GM12891 (cell line): ENCODE data around the gene SFRP5.

Experiments used
- DNase-seq: peaks from one replicate; pipeline ENCODE4 v3.0.0; 2011; ENCODE audit warnings: low spot score; ENCODE audit not compliant: insufficient read length
- FAIRE-seq: peaks from 2 replicates; lab custom pipeline; 2011; peaks lifted over from hg19 to GRCh38; lab: Jason Lieb, UNC
- PAX5 ChIP-seq: IDR thresholded peaks from 2 replicates; pipeline ENCODE4 v1.6.1; 2011; ENCODE audit warnings: low read length, moderate library complexity, mild to moderate bottlenecking; ENCODE audit not compliant: insufficient read depth, severe bottlenecking
- POLR2A ChIP-seq: IDR thresholded peaks from 2 replicates; pipeline ENCODE4 v1.6.1; 2011; ENCODE audit warnings: low read depth, low read length, control low read depth
- POLR2AphosphoS5 ChIP-seq: IDR thresholded peaks from 2 replicates; pipeline ENCODE4 v1.6.1; 2011; ENCODE audit warnings: low read depth, low read length, control low read depth
- POU2F2 ChIP-seq: IDR thresholded peaks from 2 replicates; pipeline ENCODE4 v1.6.1; 2011; ENCODE audit warnings: low read depth, mild to moderate bottlenecking, control low read depth, low read length, moderate library complexity
- SPI1 ChIP-seq: IDR thresholded peaks from 2 replicates; pipeline ENCODE4 v1.6.1; 2011; ENCODE audit warnings: low read depth, low read length, control low read depth
- TAF1 ChIP-seq: IDR thresholded peaks from 2 replicates; pipeline ENCODE4 v1.6.1; 2011; ENCODE audit warnings: low read depth, low read length, control low read depth

SFRP5 gene

DNA sequence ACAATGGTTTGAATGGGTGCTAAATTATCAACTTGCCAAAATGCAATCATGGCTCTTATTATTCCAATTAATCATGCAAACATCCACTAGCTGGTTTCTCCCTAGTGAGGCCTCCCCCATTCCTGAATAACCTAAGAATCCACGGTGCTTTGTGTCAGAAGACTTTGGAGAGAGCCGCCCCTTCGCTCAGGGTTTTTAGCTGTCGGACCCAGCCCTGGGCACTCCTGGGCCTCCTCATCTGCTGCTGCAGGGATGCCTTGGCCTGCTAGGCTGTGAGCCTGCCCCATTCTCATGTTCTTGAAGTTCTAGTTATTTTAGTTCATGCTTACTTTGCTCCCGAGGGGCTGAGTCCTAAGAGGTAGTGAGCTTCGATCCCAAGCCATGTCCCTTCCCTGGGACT is 34.1 kb upstream of the SFRP5 start:
- no peak for FAIRE-seq
- TF ChIP-seq POLR2A: no peak
- TF ChIP-seq PAX5: no peak
- TF ChIP-seq SPI1: no peak
- TF ChIP-seq POLR2AphosphoS5: no peak
- no peak for TF ChIP-seq TAF1
- no peak for TF ChIP-seq POU2F2

DNA sequence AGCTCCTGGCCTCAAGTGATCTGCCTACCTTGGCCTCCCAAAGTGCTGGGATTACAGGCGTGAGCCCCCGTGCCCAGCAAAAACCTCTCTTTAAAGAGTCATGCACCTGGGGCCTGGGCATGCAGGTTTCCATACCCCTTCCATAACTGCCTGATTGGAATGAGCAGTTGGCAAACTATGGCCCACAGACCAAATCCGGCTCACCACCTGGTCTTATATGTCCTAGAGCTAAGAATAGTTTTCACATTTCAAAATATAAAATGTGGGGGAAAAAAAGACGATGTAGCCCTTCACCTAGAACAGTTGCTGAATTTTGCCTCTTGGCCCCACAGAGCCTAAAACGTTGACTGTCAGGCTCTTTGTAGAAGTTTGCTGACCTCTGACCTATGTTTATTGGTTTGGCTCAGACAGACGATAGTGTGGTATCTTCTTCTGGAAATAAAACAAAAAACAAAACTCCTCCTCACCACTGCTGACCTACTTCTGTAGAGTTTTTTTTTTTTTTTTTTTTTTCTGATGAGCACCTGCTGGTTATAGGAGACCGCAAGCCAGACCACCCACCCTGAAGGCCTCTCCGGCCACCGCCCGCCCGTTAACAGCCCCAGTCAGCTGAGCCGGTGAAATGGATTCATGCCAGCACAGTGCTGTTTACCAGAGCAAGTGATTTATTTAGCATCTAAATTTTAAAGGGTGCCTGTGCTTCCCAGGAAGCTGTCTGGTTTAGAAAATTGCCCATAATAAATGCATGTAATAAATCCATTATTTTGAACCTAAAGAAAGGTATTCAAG is 33.5 kb upstream of the SFRP5 start:
- DNase-seq (no peak), FAIRE-seq (no peak)
- no peak for TF ChIP-seq SPI1
- TF ChIP-seq POLR2A: no peak
- TF ChIP-seq TAF1: no peak
- no peak for TF ChIP-seq POU2F2
- TF ChIP-seq POLR2AphosphoS5: no peak
- no peak for TF ChIP-seq PAX5

More for the DNA sequence above, 34.1 kb upstream of the SFRP5 start:
- no peak for DNase-seq

DNA sequence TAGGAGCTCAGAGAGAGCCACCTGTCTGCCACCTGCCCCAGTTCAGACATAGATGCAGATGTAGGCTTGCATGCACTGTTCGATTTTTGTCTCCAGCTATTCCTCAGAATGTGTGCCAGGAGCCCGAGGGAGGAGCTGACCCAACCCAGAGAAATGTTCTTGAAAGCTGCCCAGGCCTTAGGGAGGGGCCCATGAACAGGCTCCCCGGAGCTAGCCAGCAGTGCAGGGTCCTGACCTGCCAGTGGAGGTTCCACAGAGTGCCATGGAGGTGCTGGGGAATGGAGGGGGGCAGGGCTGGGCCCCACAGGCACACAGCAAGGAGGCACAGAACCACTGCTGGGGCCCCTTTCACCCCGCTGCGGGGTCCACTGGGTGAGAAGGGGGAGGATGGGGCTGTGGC is 29.6 kb upstream of the SFRP5 start:
- DNase-seq: no peak
- FAIRE-seq: no peak
- TF ChIP-seq TAF1 (no peak), SPI1 (no peak), POLR2A (no peak), POLR2AphosphoS5 (no peak), PAX5 (no peak), POU2F2 (no peak)

DNA sequence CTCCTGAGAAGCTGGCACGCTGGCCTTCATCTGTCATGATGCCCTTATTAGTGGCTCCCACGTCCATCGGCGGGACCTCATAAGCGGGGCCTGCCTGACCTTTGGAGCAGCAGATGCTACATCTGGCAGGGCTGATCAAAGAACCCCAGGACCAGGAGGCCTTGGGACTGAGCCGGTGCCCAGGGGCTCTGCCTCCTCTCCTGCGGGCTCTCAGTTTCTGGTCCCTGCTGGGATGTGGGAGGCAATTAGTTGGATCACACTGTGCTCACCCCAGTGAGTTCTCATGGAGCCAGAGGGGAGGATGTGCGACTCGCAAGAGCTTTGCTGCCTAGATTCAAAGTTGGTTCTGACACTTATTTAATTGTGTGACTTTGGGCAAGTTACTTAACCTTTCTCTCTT is 28.7 kb upstream of the SFRP5 start:
- DNase-seq: no peak
- FAIRE-seq: no peak
- TF ChIP-seq TAF1 (no peak), SPI1 (no peak), POLR2A (no peak), PAX5 (no peak)

DNA sequence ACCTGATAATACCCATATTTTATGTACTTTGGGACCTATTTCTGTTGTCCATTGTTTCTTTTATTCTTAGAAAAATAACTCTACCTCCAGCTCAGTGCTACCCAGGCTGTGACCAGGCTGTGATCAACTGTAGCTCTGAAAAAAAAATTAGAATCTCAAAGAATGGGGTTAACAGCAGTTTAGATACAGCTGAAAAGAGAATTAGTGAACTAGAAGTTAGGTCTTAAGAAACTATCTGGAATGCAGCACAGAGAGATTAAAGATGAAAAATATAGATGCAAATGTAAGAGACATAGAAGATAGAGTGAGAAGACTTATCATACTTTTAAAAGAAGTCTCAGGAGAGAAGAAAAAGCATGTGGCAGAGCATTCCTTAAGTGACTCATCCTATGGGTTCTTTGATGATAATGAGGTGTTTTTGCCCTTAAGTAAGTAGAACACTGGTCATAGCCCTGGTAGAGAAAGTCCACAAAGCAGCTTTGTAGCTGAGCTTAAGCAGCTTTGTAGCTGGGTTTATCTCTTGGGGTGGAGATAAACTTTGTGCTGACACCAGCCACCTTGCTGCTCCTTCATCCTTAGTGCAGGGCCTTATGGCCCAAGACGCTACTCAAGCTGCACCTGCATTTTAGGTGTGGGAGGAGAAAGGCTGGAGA is 27.3 kb upstream of the SFRP5 start:
- TF ChIP-seq SPI1 (no peak), PAX5 (no peak), POU2F2 (no peak), TAF1 (no peak), POLR2A (no peak), POLR2AphosphoS5 (no peak)

DNA sequence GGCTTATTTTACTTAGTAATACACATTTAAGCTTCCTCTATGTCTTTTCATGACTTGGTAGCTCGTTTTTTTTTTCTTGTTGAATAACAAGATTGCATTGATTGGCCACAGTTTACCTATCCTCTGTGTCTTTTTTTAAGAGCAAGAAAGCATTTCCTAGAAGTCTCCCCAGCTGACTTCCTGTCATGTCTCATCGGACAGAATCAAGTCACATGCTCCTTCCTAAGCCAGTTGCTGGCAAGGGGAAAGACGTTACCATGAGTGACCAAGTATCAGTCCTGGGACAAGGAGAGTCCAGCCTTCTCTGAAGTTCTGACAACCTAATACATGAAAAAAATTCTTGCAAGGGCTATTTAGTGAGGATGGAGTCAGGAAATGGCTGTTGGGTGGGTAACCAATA is 24.9 kb upstream of the SFRP5 start:
- FAIRE-seq (no peak), DNase-seq (no peak)
- TF ChIP-seq POLR2A (no peak), PAX5 (no peak), SPI1 (no peak), POU2F2 (no peak), POLR2AphosphoS5 (no peak), TAF1 (no peak)

More for the DNA sequence above, 27.3 kb upstream of the SFRP5 start:
- DNase-seq (no peak), FAIRE-seq (no peak)

DNA sequence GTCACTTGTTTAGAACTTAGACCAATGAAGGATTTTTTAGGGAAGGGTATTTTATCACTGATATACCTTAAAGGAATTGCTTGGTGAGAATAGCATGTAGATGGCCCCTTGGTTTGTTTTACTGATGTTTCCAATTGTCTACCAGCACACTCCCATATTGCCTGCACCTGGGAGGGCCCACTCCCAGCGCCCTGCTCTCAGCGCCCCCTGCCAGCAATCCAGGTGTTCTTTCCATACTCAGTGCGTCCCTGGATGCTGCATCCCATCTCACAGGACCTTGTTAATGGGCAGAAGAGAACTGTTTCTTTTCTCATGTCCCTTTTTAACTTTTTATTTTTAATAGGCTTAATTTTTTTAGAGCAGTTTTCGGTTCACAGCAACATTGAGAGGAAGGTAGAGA is 24.1 kb upstream of the SFRP5 start:
- DNase-seq (no peak), FAIRE-seq (no peak)
- TF ChIP-seq POLR2A (no peak), SPI1 (no peak), TAF1 (no peak), POU2F2 (no peak), POLR2AphosphoS5 (no peak), PAX5 (no peak)

DNA sequence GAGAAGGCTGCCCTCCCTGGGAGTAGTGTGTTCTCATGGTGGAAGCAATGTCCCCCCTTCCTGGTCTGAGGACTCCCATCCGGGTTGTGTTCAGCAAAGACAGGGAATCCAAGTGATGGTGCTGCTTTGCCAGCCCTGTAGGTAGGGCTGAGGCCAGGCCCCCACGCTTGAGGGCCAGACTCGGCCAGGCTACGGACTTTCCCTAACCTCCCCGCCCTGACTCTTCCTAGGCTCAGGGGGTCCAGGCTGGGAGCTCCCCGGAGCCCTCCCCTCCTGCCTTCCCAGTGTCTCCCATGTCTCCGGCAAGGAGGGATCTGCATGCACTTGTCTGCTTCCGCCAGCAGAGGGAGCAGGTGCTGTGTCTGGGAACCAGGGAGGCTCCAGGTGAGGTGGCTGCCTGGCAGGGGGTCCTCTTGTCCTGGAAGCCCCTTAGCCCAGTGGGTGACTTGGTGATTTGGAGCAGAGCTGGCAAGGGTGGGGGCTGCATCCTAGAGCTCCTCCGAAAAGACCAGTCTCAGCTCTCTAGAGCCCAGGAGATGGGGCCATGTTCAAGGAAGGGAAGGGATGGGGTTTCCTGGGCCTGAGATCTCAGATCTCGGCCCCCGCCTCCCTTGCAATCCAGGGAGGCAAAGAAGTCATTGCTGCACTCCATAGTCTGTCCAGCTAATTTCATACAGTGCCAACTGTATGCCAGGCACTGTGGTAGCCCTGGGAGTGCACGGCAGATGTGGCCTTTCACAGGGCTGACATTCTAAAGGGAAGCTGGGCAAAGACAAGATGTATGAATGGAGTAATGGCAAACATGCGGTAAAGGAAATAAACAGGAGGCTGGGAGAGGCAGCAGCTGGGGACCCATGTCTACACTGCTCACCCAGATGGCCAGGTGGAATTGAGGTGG is 20.3 kb upstream of the SFRP5 start:
- FAIRE-seq: peak; percentile 84
- DNase-seq: peak; percentile 70
- no peak for TF ChIP-seq POU2F2
- TF ChIP-seq TAF1: no peak
- TF ChIP-seq POLR2A: no peak
- TF ChIP-seq POLR2AphosphoS5: no peak
- no peak for TF ChIP-seq SPI1
- no peak for TF ChIP-seq PAX5

DNA sequence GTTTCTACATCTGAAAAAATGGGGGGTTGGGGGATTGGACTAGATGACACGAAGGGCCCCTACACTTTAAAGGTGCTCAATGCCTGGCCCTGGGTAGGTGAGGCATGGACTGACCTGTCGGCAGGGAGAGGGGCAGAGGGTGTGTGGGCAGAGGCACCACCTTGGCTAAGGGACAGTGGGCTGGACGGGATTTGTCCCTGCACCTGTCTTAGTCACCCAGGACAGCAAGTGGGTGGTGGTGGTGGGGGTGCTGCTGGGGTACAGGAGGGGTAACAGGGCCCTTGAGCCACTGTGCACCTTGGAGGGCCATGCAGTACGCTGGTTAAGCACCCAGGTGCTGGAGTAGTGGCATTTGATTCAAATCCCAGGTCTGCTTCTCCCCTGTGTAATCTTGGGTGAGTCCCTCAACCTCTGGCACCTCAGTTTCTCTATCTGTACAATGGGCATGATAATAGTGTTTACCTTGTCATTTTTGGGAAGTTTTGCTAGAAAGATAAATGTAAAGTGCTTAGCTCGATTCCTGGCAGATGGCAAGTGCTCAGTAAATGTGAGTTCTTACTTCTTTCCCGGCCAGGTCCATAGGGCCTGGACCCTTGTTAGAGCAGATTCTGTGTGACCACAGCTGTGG is 18.1 kb upstream of the SFRP5 start:
- TF ChIP-seq PAX5: no peak
- TF ChIP-seq POU2F2: no peak
- TF ChIP-seq TAF1: no peak
- TF ChIP-seq POLR2AphosphoS5: no peak
- TF ChIP-seq POLR2A: no peak
- no peak for TF ChIP-seq SPI1
- DNase-seq: no peak
- no peak for FAIRE-seq
